ENCODE data around the gene PLPP1. TPM values are rescaled to one million over a fixed set of nuclear protein-coding genes. Genes with fewer than 3 reads are reported as not detected.

Gene PLPP1
- polyA plus RNA-seq, 3 donors: 0.87 to 1.5 (median 0.98) TPM

DNA sequence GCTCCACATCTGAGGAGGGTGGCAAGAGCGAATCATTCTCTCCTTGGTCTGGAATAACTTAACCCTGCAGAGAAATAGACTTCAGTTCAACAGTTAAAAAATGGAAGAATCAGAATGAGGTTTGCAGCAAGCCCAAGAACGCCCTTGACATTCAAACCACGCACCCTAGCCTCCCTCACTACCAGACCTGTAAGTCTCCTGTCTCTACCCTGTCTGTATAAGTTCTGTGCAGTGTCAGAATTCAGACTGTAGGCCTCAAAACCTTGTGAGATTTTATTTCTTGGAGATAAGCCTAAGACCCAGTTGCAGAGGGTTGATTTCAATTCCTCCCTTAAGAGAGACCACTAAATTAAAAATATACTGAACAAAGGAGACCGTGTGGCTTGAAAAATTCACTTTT lies 35.8 kb upstream of the PLPP1 start:
- H3K27ac Mint-ChIP-seq: no peak overlapping the region

DNA sequence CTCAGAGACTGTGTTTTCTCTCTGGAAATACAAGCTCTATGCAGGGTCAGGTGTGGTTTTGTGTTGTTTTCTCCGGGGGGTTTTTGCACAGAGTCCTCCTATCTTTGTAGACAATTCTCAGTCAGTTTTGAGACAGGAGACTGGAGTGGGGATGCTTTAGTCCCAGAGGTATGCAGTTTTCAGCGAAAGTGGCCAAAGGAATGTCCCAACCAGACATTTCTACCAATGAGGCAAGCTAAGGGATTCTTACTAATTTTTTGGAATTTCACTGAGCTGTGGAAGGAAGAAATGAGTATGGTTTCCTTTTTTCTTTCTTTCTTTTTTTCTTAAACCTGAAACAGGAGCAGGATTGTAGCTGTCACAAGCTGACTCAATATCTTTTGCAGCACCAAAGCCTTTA lies 35.3 kb upstream of the PLPP1 start:
- Histone ChIP-seq H3K9me3 (replicated peaks in 1 of 2; ENCODE audit: control insufficient read depth in 1 of 2, insufficient read depth in 1 of 2, low read length in 2 of 2) (no peaks in the 10 kb centered on the region), H3K27me3 (ENCODE audit: control insufficient read depth in 2 of 2, insufficient read depth in 2 of 2, low read length in 2 of 2) (no peaks in the 10 kb centered on the region), H3K4me1 (ENCODE audit: control insufficient read depth in 1 of 2, insufficient read depth in 2 of 2, low read length in 2 of 2) (no peaks in the 10 kb centered on the region), H3K36me3 (replicated peaks in 1 of 2; ENCODE audit: control insufficient read depth in 1 of 2, insufficient read depth in 2 of 2, low read length in 2 of 2) (no peaks in the 10 kb centered on the region), H3K4me2 (replicated peaks; ENCODE audit: extremely low read depth, low read length, poor library complexity, severe bottlenecking) (no peak overlapping the region), H3K9ac (ENCODE audit: insufficient read depth, low read length, poor library complexity, severe bottlenecking) (no peak overlapping the region), H3K4me3 (replicated peaks in 1 of 3; ENCODE audit: low read depth in 2 of 3, low read length in 3 of 3) (no peak overlapping the region), H3K79me2 (ENCODE audit: insufficient read depth, low read length) (no peaks in the 10 kb centered on the region), H2AFZ (ENCODE audit: insufficient read depth, low read depth, low read length, poor library complexity, severe bottlenecking) (no peak overlapping the region), H3K27ac (ENCODE audit: low read depth in 1 of 2, low read length in 2 of 2) (no peak overlapping the region), H4K20me1 (ENCODE audit: insufficient read depth, low read length) (no peaks in the 10 kb centered on the region)
- Mint-ChIP-seq H3K9me3 (peaks cover 0 to 7% (median 0%) of the 10 kb centered on the region in 7 donors), H3K4me1 (no peaks in the 10 kb centered on the region), H3K27ac (no peak overlapping the region), H3K36me3 (no peaks in the 10 kb centered on the region), H3K27me3 (ENCODE audit: low read depth in 3 of 3) (peaks cover 0 to 4% (median 2%) of the 10 kb centered on the region in 3 donors), H3K4me3 (no peak overlapping the region)
- TF ChIP-seq, protein P1, sequence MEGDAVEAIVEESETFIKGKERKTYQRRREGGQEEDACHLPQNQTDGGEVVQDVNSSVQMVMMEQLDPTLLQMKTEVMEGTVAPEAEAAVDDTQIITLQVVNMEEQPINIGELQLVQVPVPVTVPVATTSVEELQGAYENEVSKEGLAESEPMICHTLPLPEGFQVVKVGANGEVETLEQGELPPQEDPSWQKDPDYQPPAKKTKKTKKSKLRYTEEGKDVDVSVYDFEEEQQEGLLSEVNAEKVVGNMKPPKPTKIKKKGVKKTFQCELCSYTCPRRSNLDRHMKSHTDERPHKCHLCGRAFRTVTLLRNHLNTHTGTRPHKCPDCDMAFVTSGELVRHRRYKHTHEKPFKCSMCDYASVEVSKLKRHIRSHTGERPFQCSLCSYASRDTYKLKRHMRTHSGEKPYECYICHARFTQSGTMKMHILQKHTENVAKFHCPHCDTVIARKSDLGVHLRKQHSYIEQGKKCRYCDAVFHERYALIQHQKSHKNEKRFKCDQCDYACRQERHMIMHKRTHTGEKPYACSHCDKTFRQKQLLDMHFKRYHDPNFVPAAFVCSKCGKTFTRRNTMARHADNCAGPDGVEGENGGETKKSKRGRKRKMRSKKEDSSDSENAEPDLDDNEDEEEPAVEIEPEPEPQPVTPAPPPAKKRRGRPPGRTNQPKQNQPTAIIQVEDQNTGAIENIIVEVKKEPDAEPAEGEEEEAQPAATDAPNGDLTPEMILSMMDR (IDR thresholded peaks at IDR 0.05): no peak
- no CpG with 5 or more reads among the region's 2 CpGs for WGBS (ENCODE audit: insufficient coverage)
- DNase-seq: no peak
- intact Hi-C loops (cut with micrococcal nuclease): no loop called here

More for the DNA sequence above, 35.8 kb upstream of the PLPP1 start:
- Histone ChIP-seq H3K36me3 (replicated peaks in 1 of 2; ENCODE audit: control insufficient read depth in 1 of 2, insufficient read depth in 2 of 2, low read length in 2 of 2) (no peaks in the 10 kb centered on the region), H2AFZ (ENCODE audit: insufficient read depth, low read depth, low read length, poor library complexity, severe bottlenecking) (no peak overlapping the region), H3K79me2 (ENCODE audit: insufficient read depth, low read length) (no peaks in the 10 kb centered on the region), H3K27me3 (ENCODE audit: control insufficient read depth in 2 of 2, insufficient read depth in 2 of 2, low read length in 2 of 2) (no peaks in the 10 kb centered on the region), H3K9me3 (replicated peaks in 1 of 2; ENCODE audit: control insufficient read depth in 1 of 2, insufficient read depth in 1 of 2, low read length in 2 of 2) (no peaks in the 10 kb centered on the region), H3K9ac (ENCODE audit: insufficient read depth, low read length, poor library complexity, severe bottlenecking) (no peak overlapping the region), H3K4me2 (replicated peaks; ENCODE audit: extremely low read depth, low read length, poor library complexity, severe bottlenecking) (no peak overlapping the region), H4K20me1 (ENCODE audit: insufficient read depth, low read length) (no peaks in the 10 kb centered on the region), H3K4me3 (replicated peaks in 1 of 3; ENCODE audit: low read depth in 2 of 3, low read length in 3 of 3) (no peak overlapping the region), H3K4me1 (ENCODE audit: control insufficient read depth in 1 of 2, insufficient read depth in 2 of 2, low read length in 2 of 2) (no peaks in the 10 kb centered on the region), H3K27ac (ENCODE audit: low read depth in 1 of 2, low read length in 2 of 2) (no peak overlapping the region)
- 100% methylated on average over 1 of the region's 4 CpGs for WGBS (ENCODE audit: insufficient coverage)
- Mint-ChIP-seq H3K9me3 (peaks cover 0 to 7% (median 0%) of the 10 kb centered on the region in 7 donors), H3K4me3 (no peak overlapping the region), H3K4me1 (no peaks in the 10 kb centered on the region), H3K27me3 (ENCODE audit: low read depth in 3 of 3) (peaks cover 0 to 4% (median 2%) of the 10 kb centered on the region in 3 donors), H3K36me3 (no peaks in the 10 kb centered on the region)
- DNase-seq: no peak
- intact Hi-C loops (cut with micrococcal nuclease): no loop called here
- TF ChIP-seq, protein P1 (IDR thresholded peaks at IDR 0.05): no peak
